ENCODE data around the gene HSD17B8. TPM values are rescaled to one million over a fixed set of nuclear protein-coding genes. Genes with fewer than 3 reads are reported as not detected.

HSD17B8 gene
- total RNA-seq, 2 donors from 2014 or later = 10.3 to 31.4 TPM

DNA sequence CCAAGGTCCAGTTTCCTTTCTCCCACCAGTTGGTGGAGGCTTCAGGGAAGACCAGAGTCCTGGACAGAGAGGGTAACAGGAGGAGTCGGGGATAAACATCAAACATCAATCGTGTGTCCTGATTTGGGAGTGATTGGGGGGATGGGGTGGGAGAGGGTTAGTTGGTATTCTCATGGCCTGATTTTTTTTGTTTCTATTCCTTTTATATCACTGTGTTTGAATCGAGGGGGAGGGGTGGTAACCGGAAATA is 365 bp upstream of the HSD17B8 start:
- no peak for DNase-seq (ENCODE audit: low spot score)
- peaks cover 24% of the 10 kb centered on the region for H3K36me3 ChIP-seq
- H3K4me1 ChIP-seq = peaks cover 0 to 63% of the 10 kb centered on the region in 2 donors
- H3K4me3 ChIP-seq = peak overlapping the region in 1 of 2 donors; percentile 66
- no peaks in the 10 kb centered on the region for H3K9me3 ChIP-seq
- TF ChIP-seq, protein P1, sequence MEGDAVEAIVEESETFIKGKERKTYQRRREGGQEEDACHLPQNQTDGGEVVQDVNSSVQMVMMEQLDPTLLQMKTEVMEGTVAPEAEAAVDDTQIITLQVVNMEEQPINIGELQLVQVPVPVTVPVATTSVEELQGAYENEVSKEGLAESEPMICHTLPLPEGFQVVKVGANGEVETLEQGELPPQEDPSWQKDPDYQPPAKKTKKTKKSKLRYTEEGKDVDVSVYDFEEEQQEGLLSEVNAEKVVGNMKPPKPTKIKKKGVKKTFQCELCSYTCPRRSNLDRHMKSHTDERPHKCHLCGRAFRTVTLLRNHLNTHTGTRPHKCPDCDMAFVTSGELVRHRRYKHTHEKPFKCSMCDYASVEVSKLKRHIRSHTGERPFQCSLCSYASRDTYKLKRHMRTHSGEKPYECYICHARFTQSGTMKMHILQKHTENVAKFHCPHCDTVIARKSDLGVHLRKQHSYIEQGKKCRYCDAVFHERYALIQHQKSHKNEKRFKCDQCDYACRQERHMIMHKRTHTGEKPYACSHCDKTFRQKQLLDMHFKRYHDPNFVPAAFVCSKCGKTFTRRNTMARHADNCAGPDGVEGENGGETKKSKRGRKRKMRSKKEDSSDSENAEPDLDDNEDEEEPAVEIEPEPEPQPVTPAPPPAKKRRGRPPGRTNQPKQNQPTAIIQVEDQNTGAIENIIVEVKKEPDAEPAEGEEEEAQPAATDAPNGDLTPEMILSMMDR (IDR thresholded peaks at IDR 0.05) = no peak
- no peak overlapping the region for H3K27ac ChIP-seq
- H3K27me3 ChIP-seq = no peaks in the 10 kb centered on the region

DNA sequence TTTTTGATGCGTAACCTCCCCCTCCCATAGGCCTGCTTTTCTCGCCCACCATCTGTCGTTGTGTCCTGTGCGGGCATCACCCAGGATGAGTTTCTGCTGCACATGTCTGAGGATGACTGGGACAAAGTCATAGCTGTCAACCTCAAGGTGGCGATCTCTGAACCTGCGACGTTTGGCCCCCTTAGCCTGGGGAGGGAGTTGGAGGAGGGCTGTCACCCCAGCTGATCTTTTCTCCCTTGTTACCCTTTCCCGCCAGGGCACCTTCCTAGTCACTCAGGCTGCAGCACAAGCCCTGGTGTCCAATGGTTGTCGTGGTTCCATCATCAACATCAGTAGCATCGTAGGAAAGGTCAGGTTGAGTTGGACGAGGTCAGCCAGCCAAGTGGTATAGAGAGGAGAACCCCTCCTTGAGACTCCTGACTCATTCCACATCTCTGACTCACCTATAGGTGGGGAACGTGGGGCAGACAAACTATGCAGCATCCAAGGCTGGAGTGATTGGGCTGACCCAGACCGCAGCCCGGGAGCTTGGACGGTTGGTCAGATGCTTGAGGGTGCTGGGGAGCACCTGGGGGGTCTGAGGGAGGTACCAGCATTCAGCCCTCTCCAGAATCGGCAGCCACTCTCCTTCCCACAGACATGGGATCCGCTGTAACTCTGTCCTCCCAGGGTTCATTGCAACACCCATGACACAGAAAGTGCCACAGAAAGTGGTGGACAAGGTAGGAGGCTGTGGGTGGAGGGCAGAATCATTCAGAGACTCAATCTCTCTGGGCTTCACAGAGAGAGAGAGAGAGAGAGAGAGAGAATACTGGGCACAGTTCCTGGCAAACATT is 954 bp downstream of the HSD17B8 start:
- H3K4me1 ChIP-seq = peaks cover 0 to 58% of the 10 kb centered on the region in 2 donors
- TF ChIP-seq, protein P1 (IDR thresholded peaks at IDR 0.05) = no peak
- H3K27ac ChIP-seq = peak overlapping the region; percentile 52 to 64
- peak overlapping the region; percentile 60 to 66 for H3K4me3 ChIP-seq
- H3K9me3 ChIP-seq = no peaks in the 10 kb centered on the region
- no peak for DNase-seq (ENCODE audit: low spot score)
- H3K36me3 ChIP-seq = peaks cover 34% of the 10 kb centered on the region
- no peaks in the 10 kb centered on the region for H3K27me3 ChIP-seq

DNA sequence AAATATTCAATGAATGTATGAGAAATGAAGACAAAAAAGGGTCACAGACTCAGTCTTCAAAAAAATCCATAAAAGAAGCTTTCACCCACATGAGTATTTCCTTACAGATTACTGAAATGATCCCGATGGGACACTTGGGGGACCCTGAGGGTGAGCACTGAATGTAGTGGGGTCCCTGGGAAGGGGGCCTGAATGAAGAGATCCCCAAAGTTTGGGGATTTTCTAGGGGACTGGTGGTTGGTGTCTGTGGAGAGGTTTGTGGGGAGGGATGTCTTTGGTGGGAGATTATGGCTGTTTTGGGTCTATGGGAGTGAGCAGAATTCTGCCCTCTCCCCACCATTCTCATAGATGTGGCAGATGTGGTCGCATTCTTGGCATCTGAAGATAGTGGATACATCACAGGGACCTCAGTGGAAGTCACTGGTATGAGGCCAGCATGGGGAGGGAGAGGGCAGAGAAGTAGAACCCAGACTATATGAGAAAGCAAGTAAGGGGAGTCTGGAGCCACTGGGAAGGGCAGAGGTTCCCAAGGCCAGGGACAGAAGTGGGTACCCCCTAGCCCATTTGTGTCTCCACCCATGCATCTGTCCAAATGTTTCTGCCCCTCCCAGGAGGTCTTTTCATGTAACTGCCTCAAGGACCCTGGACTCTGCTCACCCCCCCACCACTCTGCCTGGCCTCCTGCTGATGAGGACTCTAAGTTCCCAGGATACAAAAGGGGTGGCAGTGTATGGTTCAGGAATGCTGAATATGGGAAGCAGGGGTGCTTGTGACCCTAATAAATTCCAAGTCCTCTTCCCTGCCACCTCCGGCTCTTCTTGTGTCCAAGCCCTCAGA is 1.8 kb downstream of the HSD17B8 start:
- DNase-seq (ENCODE audit: low spot score) = no peak
- Histone ChIP-seq H3K36me3 (peaks cover 38% of the 10 kb centered on the region), H3K27ac (no peak overlapping the region), H3K4me1 (peaks cover 0 to 58% of the 10 kb centered on the region in 2 donors), H3K27me3 (no peaks in the 10 kb centered on the region), H3K4me3 (no peak overlapping the region), H3K9me3 (no peaks in the 10 kb centered on the region)
- TF ChIP-seq, protein P1 (IDR thresholded peaks at IDR 0.05) = no peak

DNA sequence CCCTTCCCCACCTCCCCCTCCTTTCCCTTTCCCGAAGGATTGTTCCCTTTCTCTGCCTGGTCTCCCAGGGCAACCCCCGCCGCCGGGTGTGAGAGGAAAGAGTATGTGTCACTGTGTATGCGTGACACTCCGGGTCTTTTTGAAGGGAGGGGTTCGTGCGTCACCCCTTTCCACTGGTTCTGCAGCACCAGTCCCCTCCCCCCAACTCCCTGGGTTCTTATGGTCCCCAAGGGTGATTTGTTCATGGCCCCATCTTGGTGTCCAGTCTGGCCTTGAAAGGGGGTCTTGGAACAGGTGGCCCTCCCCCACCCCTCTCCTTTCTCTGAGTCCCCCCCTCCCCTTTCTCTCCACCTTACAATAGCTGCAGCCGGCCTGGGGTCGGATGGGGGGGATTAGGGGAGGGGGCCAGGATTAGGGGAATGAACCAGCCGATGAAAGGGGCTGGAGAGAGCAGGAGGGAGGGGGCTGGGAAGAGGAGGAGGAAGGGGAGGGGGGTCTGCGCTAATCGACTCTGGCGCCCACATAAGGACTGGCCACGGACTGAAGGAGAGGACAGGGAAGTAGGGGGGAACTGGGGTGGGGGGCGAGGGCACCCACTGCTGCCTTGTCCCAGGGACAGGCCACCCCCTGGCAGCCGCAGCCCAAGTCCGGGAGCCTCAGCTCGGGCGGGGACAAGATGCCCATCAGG is 2.6 kb downstream of the HSD17B8 start:
- TF ChIP-seq, protein P1 (IDR thresholded peaks at IDR 0.05) = no peak
- Histone ChIP-seq H3K27me3 (no peaks in the 10 kb centered on the region), H3K9me3 (no peaks in the 10 kb centered on the region), H3K36me3 (peaks cover 34% of the 10 kb centered on the region), H3K4me3 (peak overlapping the region; percentile 67 to 87), H3K4me1 (peaks cover 0 to 50% of the 10 kb centered on the region in 2 donors), H3K27ac (peak overlapping the region in 1 of 2 donors; percentile 94)
- no peak for DNase-seq (ENCODE audit: low spot score)

DNA sequence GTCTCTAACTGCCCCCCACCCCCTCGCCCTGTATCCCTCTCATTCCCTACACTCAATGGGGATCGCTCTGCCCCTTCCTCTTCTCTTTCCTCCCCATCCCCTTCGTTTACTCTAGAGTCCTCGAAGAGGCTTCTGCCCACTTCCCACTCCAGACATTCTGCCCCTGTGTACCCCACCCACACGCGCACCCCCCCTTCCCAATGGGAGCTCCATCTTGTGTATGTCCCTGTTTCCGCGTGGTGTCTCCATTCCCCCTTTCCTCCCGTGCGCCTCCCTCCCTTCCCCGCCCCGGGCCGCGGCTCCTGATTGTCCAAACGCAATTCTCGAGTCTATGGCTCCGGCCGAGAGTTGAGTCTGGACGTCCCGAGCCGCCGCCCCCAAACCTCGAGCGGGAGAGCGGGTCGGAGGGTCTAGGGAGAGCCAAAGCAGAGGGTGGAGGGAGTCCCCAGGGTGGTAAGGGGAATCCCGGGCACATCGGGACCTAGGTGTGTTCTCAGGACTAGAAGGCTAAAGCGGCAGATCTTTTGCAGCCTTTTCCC is 3.2 kb downstream of the HSD17B8 start:
- Histone ChIP-seq H3K36me3 (peaks cover 28% of the 10 kb centered on the region), H3K4me1 (peaks cover 0 to 49% of the 10 kb centered on the region in 2 donors), H3K4me3 (peak overlapping the region; percentile 67 to 87), H3K9me3 (no peaks in the 10 kb centered on the region), H3K27ac (peak overlapping the region; percentile 89 to 94), H3K27me3 (no peaks in the 10 kb centered on the region)
- no peak for DNase-seq (ENCODE audit: low spot score)
- TF ChIP-seq, protein P1 (IDR thresholded peaks at IDR 0.05) = no peak
